SK-N-SH (cell line): ENCODE results near the gene UBE3C. TPM values are rescaled to one million over a fixed set of nuclear protein-coding genes. Genes with fewer than 3 reads are reported as not detected.

Experiments
- CTCF ChIA-PET: fragments of 300-600, 350-600 bp; formaldehyde crosslinking; extraction: SDS; loops from one replicate; lab custom pipeline; 2021; lab: Yijun Ruan, JAX
- POLR2A ChIA-PET: fragments of 350-600 bp; sonication (Branson Sonifier 250); formaldehyde crosslinking; extraction: SDS; loops from one replicate; lab custom pipeline; 2020; ENCODE audit warnings: antibody characterized with exemption, inconsistent platforms; lab: Yijun Ruan, JAX
- DNase-seq: peaks from one replicate; pipeline ENCODE4 v3.0.0; 2012
- H2AFZ ChIP-seq: fragments of 200-600 bp; sonication (generic); 2 replicates; pipeline ENCODE4 v1.8.1; 2016; ENCODE audit warnings: antibody characterized with exemption, mild to moderate bottlenecking, low read depth
- H3F3A ChIP-seq: fragments of 200-600 bp; sonication (generic); replicated peaks from 2 replicates; pipeline ENCODE3; 2016; ENCODE audit warnings: antibody characterized with exemption, mild to moderate bottlenecking; ENCODE audit not compliant: insufficient read depth
- H3K27ac ChIP-seq, 2 experiments: fragments of 200-500 bp in 1 of 2; fragments of 200-600 bp in 1 of 2; sonication (Bioruptor generic) in 1 of 2; sonication (generic), shearing (Covaris generic) in 1 of 2; 2 replicates each; pipeline versions ENCODE4 v1.5.1 to v1.6.1; 2014 to 2016; ENCODE audit warnings: low read depth in 2 of 2, inconsistent platforms in 1 of 2, low read length in 1 of 2, mild to moderate bottlenecking in 1 of 2, mixed read lengths in 1 of 2
- H3K27me3 ChIP-seq: fragments of 200-600 bp; sonication (generic), shearing (Covaris generic); 2 replicates; pipeline ENCODE4 v1.6.1; 2016; ENCODE audit warnings: mixed run types; ENCODE audit not compliant: insufficient read depth
- H3K36me3 ChIP-seq, 2 experiments: fragments of 200-500 bp in 1 of 2; fragments of 200-600 bp in 1 of 2; sonication (Bioruptor generic) in 1 of 2; sonication (generic) in 1 of 2; replicated peaks in 1 of 2; 2 replicates each; pipeline versions ENCODE3 to v1.5.1; 2014 to 2016; ENCODE audit warnings: low read length in 1 of 2, mild to moderate bottlenecking in 1 of 2; ENCODE audit not compliant: insufficient read depth in 2 of 2, control insufficient read depth in 1 of 2
- H3K4me1 ChIP-seq, 2 experiments: fragments of 200-500 bp in 1 of 2; fragments of 200-600 bp in 1 of 2; sonication (Bioruptor generic) in 1 of 2; sonication (generic), shearing (Covaris generic) in 1 of 2; 2 replicates each; pipeline versions ENCODE4 v1.5.1 to v1.6.1; 2014 to 2016; ENCODE audit warnings: low read depth in 1 of 2, low read length in 1 of 2, mixed run types in 1 of 2; ENCODE audit not compliant: insufficient read depth in 2 of 2, control insufficient read depth in 1 of 2
- H3K4me2 ChIP-seq: fragments of 200-600 bp; sonication (generic), shearing (Covaris generic); 2 replicates; pipeline ENCODE4 v1.6.1; 2017; ENCODE audit warnings: mixed run types
- H3K4me3 ChIP-seq, 2 experiments: fragments of 200-500 bp in 1 of 2; fragments of 200-600 bp in 1 of 2; sonication (Bioruptor generic) in 1 of 2; sonication (generic), shearing (Covaris generic) in 1 of 2; 2 replicates each; pipeline versions ENCODE4 v1.5.1 to v1.8.1; 2014 to 2016; ENCODE audit warnings: low read depth in 2 of 2, inconsistent platforms in 1 of 2, low read length in 1 of 2, mild to moderate bottlenecking in 1 of 2, mixed read lengths in 1 of 2, moderate library complexity in 1 of 2
- H3K79me2 ChIP-seq: fragments of 200-600 bp; sonication (generic); 2 replicates; pipeline ENCODE4 v1.8.1; 2017; ENCODE audit warnings: mild to moderate bottlenecking; ENCODE audit not compliant: insufficient read depth
- H3K9ac ChIP-seq: fragments of 200-600 bp; sonication (generic); 2 replicates; pipeline ENCODE4 v1.6.1; 2017; ENCODE audit warnings: mixed run types
- H3K9me2 ChIP-seq: fragments of 200-600 bp; sonication (generic); 2 replicates; pipeline ENCODE4 v1.6.1; 2017; ENCODE audit warnings: mixed run types
- H3K9me3 ChIP-seq: fragments of 200-600 bp; sonication (generic); 2 replicates; pipeline ENCODE4 v1.6.1; 2017; ENCODE audit warnings: mixed run types, mild to moderate bottlenecking, moderate library complexity
- H4K20me1 ChIP-seq: fragments of 200-600 bp; sonication (generic); 2 replicates; pipeline ENCODE4 v1.6.1; 2017; ENCODE audit warnings: mild to moderate bottlenecking, mixed run types; ENCODE audit not compliant: insufficient read depth
- CHD2 ChIP-seq: fragments of 150-350 bp; IDR thresholded peaks from 2 replicates; pipeline ENCODE4 v1.6.1; 2018; ENCODE audit warnings: low read length; ENCODE audit not compliant: partially characterized antibody
- ELF1 ChIP-seq: IDR thresholded peaks from 2 replicates; pipeline ENCODE4 v1.4.0; 2012
- EZH2phosphoT487 ChIP-seq: fragments of 200-600 bp; sonication (generic); IDR thresholded peaks from 2 replicates; pipeline ENCODE4 v1.6.1; 2017; ENCODE audit warnings: low read depth, mixed run types, mild to moderate bottlenecking, antibody characterized with exemption, moderate library complexity, borderline replicate concordance
- FOSL2 ChIP-seq: IDR thresholded peaks from 2 replicates; pipeline ENCODE4 v1.4.0; 2012; ENCODE audit warnings: low read depth, mild to moderate bottlenecking, moderate library complexity, borderline replicate concordance
- FOXM1 ChIP-seq: IDR thresholded peaks from 2 replicates; pipeline ENCODE4 v1.4.0; 2012; ENCODE audit warnings: low read depth, mild to moderate bottlenecking
- GATA2 ChIP-seq: sonication (generic); formaldehyde crosslinking; IDR thresholded peaks from 2 replicates; pipeline ENCODE4 v1.5.0; 2020; ENCODE audit warnings: mild to moderate bottlenecking, missing genetic modification reagents
- RAD21 ChIP-seq: IDR thresholded peaks from 2 replicates; pipeline ENCODE4 v1.6.1; 2012; ENCODE audit warnings: mild to moderate bottlenecking, low read length
- RCOR1 ChIP-seq: fragments of 150-350 bp; IDR thresholded peaks from 2 replicates; pipeline ENCODE4 v1.6.1; 2017; ENCODE audit warnings: antibody characterized with exemption, low read length
- RXRA ChIP-seq: IDR thresholded peaks from 2 replicates; pipeline ENCODE4 v1.4.0; 2012; ENCODE audit warnings: low read depth, mild to moderate bottlenecking, borderline replicate concordance
- SIN3A ChIP-seq: IDR thresholded peaks from 2 replicates; pipeline ENCODE4 v1.6.1; 2012; ENCODE audit warnings: low read depth, mild to moderate bottlenecking, low read length, moderate library complexity, borderline replicate concordance
- SMC3 ChIP-seq: IDR thresholded peaks from 2 replicates; pipeline ENCODE4 v1.6.1; 2012; ENCODE audit warnings: low read depth, low read length, improper control_type of control experiment
- TCF12 ChIP-seq: IDR thresholded peaks from 2 replicates; pipeline ENCODE4 v1.4.0; 2012
- TEAD4 ChIP-seq: IDR thresholded peaks from 2 replicates; pipeline ENCODE4 v1.4.0; 2012; ENCODE audit warnings: mild to moderate bottlenecking, borderline replicate concordance; ENCODE audit not compliant: insufficient read depth
- WGBS: methylation state at CpG from one replicate; pipeline ENCODE4 v1.1.6; 2017; ENCODE audit warnings: low lambda C conversion rate; 5-methylcytosine and 5-hydroxymethylcytosine counted together
- polyA plus RNA-seq, 3 experiments: library from polyadenylated mRNA; depleted of rRNA; stranded (reverse); fragments of >200 nt; gene quantifications; 2 replicates each; pipeline ENCODE4 v1.2.3, GENCODE V29; 2012
- TF ChIP-seq, protein P1 (sequence below): IDR thresholded peaks from 2 replicates; pipeline ENCODE4 v1.4.0; 2012; ENCODE audit warnings: low read depth, borderline replicate concordance
- TF ChIP-seq, protein P2 (sequence below): fragments of 200-600 bp; sonication (generic); IDR thresholded peaks from 2 replicates; pipeline ENCODE4 v1.6.1; 2017; ENCODE audit warnings: antibody characterized with exemption, mild to moderate bottlenecking, moderate library complexity
- TF ChIP-seq, protein P3 (sequence below): IDR thresholded peaks from 2 replicates; pipeline ENCODE4 v1.6.1; 2012; ENCODE audit warnings: mild to moderate bottlenecking, low read depth, low read length, moderate library complexity

Gene UBE3C
- polyA plus RNA-seq, 1 of the 3 experiments (the other 2 are of a cell fraction): 48.4 TPM

DNA sequence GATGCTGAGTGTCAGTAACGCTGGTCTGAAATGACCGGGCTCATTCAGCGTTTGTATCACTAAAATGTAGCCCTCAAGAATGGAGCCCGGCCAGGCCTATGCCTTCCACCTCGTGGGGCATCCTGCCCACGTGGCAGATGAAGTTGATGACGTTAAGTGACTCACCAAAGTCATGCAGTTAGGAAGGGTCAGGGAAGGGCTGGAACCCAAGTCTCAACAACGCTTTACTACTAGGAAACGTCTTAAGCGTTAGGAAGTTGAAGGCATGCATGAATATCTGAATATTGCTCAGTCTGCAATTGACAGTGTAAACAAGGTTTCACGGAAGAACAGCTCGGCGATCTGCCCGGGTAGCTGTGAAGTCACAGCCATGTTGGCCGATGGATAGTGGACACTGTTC is 14.0 kb upstream of the UBE3C start:
- Histone ChIP-seq H2AFZ (no peak overlapping the region), H3K27ac (no peak overlapping the region), H3K9ac (no peak overlapping the region), H3K9me3 (no peaks in the 10 kb centered on the region), H3K4me2 (no peak overlapping the region), H3F3A (no peaks in the 10 kb centered on the region), H4K20me1 (no peaks in the 10 kb centered on the region), H3K4me1 (peaks cover 0 to 2% of the 10 kb centered on the region in 2 experiments; a peak in 1 of 4 replicates), H3K4me3 (no peak overlapping the region), H3K27me3 (peaks cover 1% of the 10 kb centered on the region; the same call in 1 of the 2 replicates), H3K36me3 (no peaks in the 10 kb centered on the region), H3K79me2 (no peaks in the 10 kb centered on the region), H3K9me2 (no peaks in the 10 kb centered on the region)
- TF ChIP-seq RXRA: no peak
- TF ChIP-seq, protein P1, sequence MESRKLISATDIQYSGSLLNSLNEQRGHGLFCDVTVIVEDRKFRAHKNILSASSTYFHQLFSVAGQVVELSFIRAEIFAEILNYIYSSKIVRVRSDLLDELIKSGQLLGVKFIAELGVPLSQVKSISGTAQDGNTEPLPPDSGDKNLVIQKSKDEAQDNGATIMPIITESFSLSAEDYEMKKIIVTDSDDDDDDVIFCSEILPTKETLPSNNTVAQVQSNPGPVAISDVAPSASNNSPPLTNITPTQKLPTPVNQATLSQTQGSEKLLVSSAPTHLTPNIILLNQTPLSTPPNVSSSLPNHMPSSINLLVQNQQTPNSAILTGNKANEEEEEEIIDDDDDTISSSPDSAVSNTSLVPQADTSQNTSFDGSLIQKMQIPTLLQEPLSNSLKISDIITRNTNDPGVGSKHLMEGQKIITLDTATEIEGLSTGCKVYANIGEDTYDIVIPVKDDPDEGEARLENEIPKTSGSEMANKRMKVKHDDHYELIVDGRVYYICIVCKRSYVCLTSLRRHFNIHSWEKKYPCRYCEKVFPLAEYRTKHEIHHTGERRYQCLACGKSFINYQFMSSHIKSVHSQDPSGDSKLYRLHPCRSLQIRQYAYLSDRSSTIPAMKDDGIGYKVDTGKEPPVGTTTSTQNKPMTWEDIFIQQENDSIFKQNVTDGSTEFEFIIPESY: no peak
- DNase-seq: no peak
- ChIA-PET POLR2A (no interaction called here), CTCF (interaction anchor here (1.2 kb wide), 1 partner anchor 100 kb away, joined by 3 read pairs; no protein-coding TSS in a partner anchor)
- WGBS: 79% methylated on average over 15 of the region's 15 CpGs

DNA sequence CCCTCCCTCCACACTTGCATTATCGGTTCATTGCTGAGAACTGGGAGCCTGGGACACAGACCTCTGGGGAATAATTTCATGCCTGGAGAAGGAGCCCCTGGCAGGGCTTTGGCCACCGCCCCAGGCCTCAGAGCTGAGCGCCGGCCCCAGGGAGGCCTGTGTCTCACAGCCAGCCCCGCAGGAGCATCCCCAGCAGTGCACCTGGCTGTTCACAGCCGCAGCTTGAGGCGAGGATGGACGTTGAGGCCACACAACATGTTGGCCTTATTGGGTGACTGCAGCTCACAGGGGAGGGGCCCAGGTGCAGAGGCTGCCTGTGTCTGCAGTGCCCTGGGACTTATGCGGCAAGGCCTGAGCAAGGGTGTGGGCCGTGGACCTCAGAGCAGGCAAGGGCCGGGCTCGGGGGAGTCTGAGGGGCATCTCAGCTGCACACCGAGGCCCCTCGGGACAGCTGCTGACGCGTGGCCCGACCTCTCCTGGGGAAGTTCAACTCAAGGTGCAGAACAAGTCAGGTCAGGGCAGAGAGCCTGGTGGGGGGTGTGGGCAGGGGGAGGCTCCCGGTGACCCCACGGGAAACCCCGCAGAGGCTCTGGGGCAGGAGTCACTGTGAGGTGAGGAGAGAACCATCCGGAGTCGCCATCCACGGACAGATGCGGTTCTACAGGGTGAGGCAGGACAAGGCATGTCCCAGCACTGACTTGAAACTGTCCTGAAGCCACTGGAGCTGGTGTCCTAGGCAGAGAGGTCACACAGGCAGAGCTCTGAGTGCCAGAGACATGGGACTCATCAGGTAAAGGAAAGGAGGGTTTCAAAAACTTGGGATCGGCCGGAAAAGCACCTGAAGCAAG is 13.1 kb upstream of the UBE3C start:
- WGBS: 83% methylated on average over 21 of the region's 26 CpGs
- Histone ChIP-seq H3K9me3 (no peaks in the 10 kb centered on the region), H3K27me3 (peaks cover 8% of the 10 kb centered on the region), H3K9ac (no peak overlapping the region), H3K27ac (no peak overlapping the region), H3K9me2 (no peaks in the 10 kb centered on the region), H3K4me3 (no peak overlapping the region), H3K4me1 (peaks cover 0 to 2% of the 10 kb centered on the region in 2 experiments; a peak in 1 of 4 replicates), H3K4me2 (no peak overlapping the region), H4K20me1 (no peaks in the 10 kb centered on the region), H3F3A (no peaks in the 10 kb centered on the region), H3K36me3 (no peaks in the 10 kb centered on the region), H3K79me2 (no peaks in the 10 kb centered on the region), H2AFZ (no peak overlapping the region)
- no peak for DNase-seq
- ChIA-PET CTCF (interaction anchor here (1.2 kb wide), 1 partner anchor 8 kb away, joined by 3 read pairs; no protein-coding TSS in a partner anchor), POLR2A (no interaction called here)
- TF ChIP-seq EZH2phosphoT487 (no peak), SIN3A (no peak), GATA2 (CRISPR knock-in tag) (no peak), SMC3 (no peak), RCOR1 (no peak), FOSL2 (no peak), FOXM1 (no peak), CHD2 (no peak), TEAD4 (no peak), RAD21 (no peak), TCF12 (no peak), ELF1 (no peak)
- TF ChIP-seq, protein P1: no peak
- TF ChIP-seq, protein P2, sequence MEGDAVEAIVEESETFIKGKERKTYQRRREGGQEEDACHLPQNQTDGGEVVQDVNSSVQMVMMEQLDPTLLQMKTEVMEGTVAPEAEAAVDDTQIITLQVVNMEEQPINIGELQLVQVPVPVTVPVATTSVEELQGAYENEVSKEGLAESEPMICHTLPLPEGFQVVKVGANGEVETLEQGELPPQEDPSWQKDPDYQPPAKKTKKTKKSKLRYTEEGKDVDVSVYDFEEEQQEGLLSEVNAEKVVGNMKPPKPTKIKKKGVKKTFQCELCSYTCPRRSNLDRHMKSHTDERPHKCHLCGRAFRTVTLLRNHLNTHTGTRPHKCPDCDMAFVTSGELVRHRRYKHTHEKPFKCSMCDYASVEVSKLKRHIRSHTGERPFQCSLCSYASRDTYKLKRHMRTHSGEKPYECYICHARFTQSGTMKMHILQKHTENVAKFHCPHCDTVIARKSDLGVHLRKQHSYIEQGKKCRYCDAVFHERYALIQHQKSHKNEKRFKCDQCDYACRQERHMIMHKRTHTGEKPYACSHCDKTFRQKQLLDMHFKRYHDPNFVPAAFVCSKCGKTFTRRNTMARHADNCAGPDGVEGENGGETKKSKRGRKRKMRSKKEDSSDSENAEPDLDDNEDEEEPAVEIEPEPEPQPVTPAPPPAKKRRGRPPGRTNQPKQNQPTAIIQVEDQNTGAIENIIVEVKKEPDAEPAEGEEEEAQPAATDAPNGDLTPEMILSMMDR: no peak
- TF ChIP-seq, protein P3, sequence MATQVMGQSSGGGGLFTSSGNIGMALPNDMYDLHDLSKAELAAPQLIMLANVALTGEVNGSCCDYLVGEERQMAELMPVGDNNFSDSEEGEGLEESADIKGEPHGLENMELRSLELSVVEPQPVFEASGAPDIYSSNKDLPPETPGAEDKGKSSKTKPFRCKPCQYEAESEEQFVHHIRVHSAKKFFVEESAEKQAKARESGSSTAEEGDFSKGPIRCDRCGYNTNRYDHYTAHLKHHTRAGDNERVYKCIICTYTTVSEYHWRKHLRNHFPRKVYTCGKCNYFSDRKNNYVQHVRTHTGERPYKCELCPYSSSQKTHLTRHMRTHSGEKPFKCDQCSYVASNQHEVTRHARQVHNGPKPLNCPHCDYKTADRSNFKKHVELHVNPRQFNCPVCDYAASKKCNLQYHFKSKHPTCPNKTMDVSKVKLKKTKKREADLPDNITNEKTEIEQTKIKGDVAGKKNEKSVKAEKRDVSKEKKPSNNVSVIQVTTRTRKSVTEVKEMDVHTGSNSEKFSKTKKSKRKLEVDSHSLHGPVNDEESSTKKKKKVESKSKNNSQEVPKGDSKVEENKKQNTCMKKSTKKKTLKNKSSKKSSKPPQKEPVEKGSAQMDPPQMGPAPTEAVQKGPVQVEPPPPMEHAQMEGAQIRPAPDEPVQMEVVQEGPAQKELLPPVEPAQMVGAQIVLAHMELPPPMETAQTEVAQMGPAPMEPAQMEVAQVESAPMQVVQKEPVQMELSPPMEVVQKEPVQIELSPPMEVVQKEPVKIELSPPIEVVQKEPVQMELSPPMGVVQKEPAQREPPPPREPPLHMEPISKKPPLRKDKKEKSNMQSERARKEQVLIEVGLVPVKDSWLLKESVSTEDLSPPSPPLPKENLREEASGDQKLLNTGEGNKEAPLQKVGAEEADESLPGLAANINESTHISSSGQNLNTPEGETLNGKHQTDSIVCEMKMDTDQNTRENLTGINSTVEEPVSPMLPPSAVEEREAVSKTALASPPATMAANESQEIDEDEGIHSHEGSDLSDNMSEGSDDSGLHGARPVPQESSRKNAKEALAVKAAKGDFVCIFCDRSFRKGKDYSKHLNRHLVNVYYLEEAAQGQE: no peak
